ENCODE results near the gene IDI2. TPM values are rescaled to one million over a fixed set of nuclear protein-coding genes. Genes with fewer than 3 reads are reported as not detected.

The IDI2 gene
- polyA plus RNA-seq, 1 donor (not counting 4 experiments of a cell fraction or from before 2014, with no cell fraction given) = not detected

DNA sequence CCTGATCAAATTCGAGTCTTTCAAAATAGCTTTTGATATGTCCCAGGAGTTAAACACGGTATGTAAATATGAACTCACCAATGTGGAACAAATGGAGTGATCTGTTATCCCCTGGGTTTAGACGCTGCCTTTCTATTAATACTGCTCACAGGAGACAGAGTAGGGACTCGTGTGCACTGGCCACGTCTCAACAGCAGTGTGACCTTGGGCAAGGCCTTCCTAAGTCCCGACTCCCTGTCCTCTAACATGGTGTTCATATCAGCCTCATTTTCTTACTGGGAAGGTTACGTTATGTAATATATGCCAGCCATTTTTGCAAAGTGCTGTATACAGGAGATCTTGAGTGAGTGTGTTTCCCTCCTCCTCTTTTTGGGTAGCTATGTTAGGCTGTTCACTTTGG lies 32.4 kb upstream of the IDI2 start:
- Histone ChIP-seq H3K9me3 (ENCODE audit: control insufficient read depth, low read depth, low read length) (no peaks in the 10 kb centered on the region), H4K20me1 (ENCODE audit: control insufficient read depth, extremely low read depth, insufficient read depth, low read length) (no peaks in the 10 kb centered on the region), H3K9me1 (ENCODE audit: control insufficient read depth, extremely low read depth, insufficient read depth, low read length) (no peaks in the 10 kb centered on the region), H3K9ac (ENCODE audit: control insufficient read depth, extremely low read depth, insufficient read depth, low read length) (no peak overlapping the region), H2AFZ (ENCODE audit: control insufficient read depth, low read length) (no peak overlapping the region), H3K4me3 (ENCODE audit: control insufficient read depth in 2 of 3, extremely low read depth in 1 of 3, insufficient read depth in 2 of 3, low read depth in 1 of 3, low read length in 3 of 3) (peak overlapping the region; percentile 26 to 94 (median 66)), H3K4me2 (ENCODE audit: control insufficient read depth, extremely low read depth, insufficient read depth, low read depth, low read length) (peak overlapping the region; percentile 95), H3K36me3 (ENCODE audit: control insufficient read depth in 2 of 2, extremely low read depth in 1 of 2, insufficient read depth in 2 of 2, low read length in 2 of 2) (peaks cover 0 to 3% of the 10 kb centered on the region in 2 experiments), H3K4me1 (ENCODE audit: control insufficient read depth, extremely low read depth, insufficient read depth, low read length) (peaks cover 66% of the 10 kb centered on the region), H3K79me2 (ENCODE audit: control insufficient read depth, insufficient read depth, low read length) (peaks cover 73% of the 10 kb centered on the region), H3K27ac (ENCODE audit: control insufficient read depth, insufficient read depth, low read length) (peak overlapping the region; percentile 5), H3K27me3 (ENCODE audit: control insufficient read depth, extremely low read depth, insufficient read depth, low read length) (no peaks in the 10 kb centered on the region)
- FAIRE-seq (no peak), DNase-seq (ENCODE audit: low read depth, low spot score) (no peak)
- dilution Hi-C loops (cut with MboI; ENCODE audit: extremely low pct_ligation_motif_present, low sequenced_read_pairs) = no loop called here
- no peak for TF ChIP-seq EZH2 (IDR thresholded peaks at IDR 0.05; ENCODE audit: low read length)
- TF ChIP-seq, protein P1, sequence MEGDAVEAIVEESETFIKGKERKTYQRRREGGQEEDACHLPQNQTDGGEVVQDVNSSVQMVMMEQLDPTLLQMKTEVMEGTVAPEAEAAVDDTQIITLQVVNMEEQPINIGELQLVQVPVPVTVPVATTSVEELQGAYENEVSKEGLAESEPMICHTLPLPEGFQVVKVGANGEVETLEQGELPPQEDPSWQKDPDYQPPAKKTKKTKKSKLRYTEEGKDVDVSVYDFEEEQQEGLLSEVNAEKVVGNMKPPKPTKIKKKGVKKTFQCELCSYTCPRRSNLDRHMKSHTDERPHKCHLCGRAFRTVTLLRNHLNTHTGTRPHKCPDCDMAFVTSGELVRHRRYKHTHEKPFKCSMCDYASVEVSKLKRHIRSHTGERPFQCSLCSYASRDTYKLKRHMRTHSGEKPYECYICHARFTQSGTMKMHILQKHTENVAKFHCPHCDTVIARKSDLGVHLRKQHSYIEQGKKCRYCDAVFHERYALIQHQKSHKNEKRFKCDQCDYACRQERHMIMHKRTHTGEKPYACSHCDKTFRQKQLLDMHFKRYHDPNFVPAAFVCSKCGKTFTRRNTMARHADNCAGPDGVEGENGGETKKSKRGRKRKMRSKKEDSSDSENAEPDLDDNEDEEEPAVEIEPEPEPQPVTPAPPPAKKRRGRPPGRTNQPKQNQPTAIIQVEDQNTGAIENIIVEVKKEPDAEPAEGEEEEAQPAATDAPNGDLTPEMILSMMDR (optimal IDR thresholded peaks at IDR 0.05 in 1 of 3, IDR thresholded peaks at IDR 0.05 in 1 of 3, conservative IDR thresholded peaks at IDR 0.05 in 1 of 3; ENCODE audit: extremely low read depth in 1 of 3, insufficient read depth in 2 of 3, low read length in 3 of 3) = no peak

- no peaks in the 10 kb centered on the region for H3K9me1 ChIP-seq (ENCODE audit: control insufficient read depth, extremely low read depth, insufficient read depth, low read length)
- no peaks in the 10 kb centered on the region for H4K20me1 ChIP-seq (ENCODE audit: control insufficient read depth, extremely low read depth, insufficient read depth, low read length)
- H3K27me3 ChIP-seq (ENCODE audit: control insufficient read depth, extremely low read depth, insufficient read depth, low read length) = no peaks in the 10 kb centered on the region
- DNase-seq (ENCODE audit: low read depth, low spot score) (no peak), FAIRE-seq (no peak)
- peak overlapping the region; percentile 95 for H3K4me2 ChIP-seq (ENCODE audit: control insufficient read depth, extremely low read depth, insufficient read depth, low read depth, low read length)
- peak overlapping the region; percentile 66 to 94 (median 69) for H3K4me3 ChIP-seq (ENCODE audit: control insufficient read depth in 2 of 3, extremely low read depth in 1 of 3, insufficient read depth in 2 of 3, low read depth in 1 of 3, low read length in 3 of 3)
- H2AFZ ChIP-seq (ENCODE audit: control insufficient read depth, low read length) = peak overlapping the region; percentile 62
- peaks cover 0 to 2% of the 10 kb centered on the region in 2 experiments for H3K36me3 ChIP-seq (ENCODE audit: control insufficient read depth in 2 of 2, extremely low read depth in 1 of 2, insufficient read depth in 2 of 2, low read length in 2 of 2)
- peak overlapping the region; percentile 96 for H3K9ac ChIP-seq (ENCODE audit: control insufficient read depth, extremely low read depth, insufficient read depth, low read length)
- H3K27ac ChIP-seq (ENCODE audit: control insufficient read depth, insufficient read depth, low read length) = peak overlapping the region; percentile 91
- dilution Hi-C loops (cut with MboI; ENCODE audit: extremely low pct_ligation_motif_present, low sequenced_read_pairs) = no loop called here
- no peaks in the 10 kb centered on the region for H3K9me3 ChIP-seq (ENCODE audit: control insufficient read depth, low read depth, low read length)
- TF ChIP-seq EZH2 (IDR thresholded peaks at IDR 0.05; ENCODE audit: low read length) = no peak
- TF ChIP-seq, protein P1 (optimal IDR thresholded peaks at IDR 0.05 in 1 of 3, IDR thresholded peaks at IDR 0.05 in 1 of 3, conservative IDR thresholded peaks at IDR 0.05 in 1 of 3; ENCODE audit: extremely low read depth in 1 of 3, insufficient read depth in 2 of 3, low read length in 3 of 3) = no peak
- peaks cover 61% of the 10 kb centered on the region for H3K4me1 ChIP-seq (ENCODE audit: control insufficient read depth, extremely low read depth, insufficient read depth, low read length)
- peaks cover 73% of the 10 kb centered on the region for H3K79me2 ChIP-seq (ENCODE audit: control insufficient read depth, insufficient read depth, low read length)
These were observed 31.5 kb upstream of the IDI2 start for GRCh38 chr10:1057106-1057657.
